ENCODE data around the gene KCND2. TPM values are rescaled to one million over a fixed set of nuclear protein-coding genes. Genes with fewer than 3 reads are reported as not detected.

Gene KCND2
- total RNA-seq, 1 donor from 2014 or later, result not detected

DNA sequence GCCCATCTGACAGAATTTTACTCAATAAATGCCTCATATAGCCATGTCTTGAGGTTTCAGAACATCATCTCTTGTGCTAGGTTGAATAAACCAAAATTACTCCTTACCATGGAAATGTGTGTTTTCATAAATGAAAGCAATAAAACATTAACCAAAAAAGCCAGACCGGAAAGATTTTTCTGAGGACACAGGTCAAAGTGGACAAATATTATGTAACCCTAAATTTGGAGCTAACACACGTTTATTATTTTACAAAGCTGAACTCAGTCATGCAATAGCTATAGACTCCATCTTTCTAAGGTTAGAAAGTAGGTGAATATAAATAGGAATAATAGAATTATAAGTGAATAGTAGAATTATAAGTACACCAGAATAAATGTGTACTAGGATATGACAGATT lies 315.9 kb downstream of the KCND2 start:
- Mint-ChIP-seq H3K9me3 (no peaks in the 10 kb centered on the region), H3K27me3 (ENCODE audit: low read depth) (no peaks in the 10 kb centered on the region), H3K4me1 (ENCODE audit: low read depth) (no peaks in the 10 kb centered on the region), H3K36me3 (ENCODE audit: low read depth) (no peaks in the 10 kb centered on the region), H3K27ac (no peak overlapping the region), H3K4me3 (ENCODE audit: low read depth) (no peak overlapping the region)
- intact Hi-C loops (cut with micrococcal nuclease), result no loop called here
- no peak for DNase-seq (ENCODE audit: low spot score)

DNA sequence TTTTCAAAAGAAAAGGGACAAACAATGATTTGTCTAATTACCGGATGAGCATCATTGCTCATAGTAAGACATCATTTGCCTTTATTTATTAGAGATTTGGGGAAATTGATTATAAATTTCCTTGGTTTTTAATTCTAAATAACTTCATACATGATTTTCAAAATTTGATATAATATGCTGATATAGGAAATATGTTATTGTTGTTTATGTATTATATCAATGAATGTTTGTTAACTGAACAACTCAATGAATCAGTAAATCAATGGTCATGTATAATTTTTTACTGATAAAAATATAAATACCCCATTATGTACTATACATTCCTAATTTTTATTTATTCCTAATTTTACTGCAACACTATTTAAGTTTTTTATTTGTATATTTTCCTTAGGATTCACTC lies 327.6 kb downstream of the KCND2 start:
- intact Hi-C loops (cut with micrococcal nuclease), result no loop called here
- Mint-ChIP-seq H3K9me3 (no peaks in the 10 kb centered on the region), H3K36me3 (ENCODE audit: low read depth) (no peaks in the 10 kb centered on the region), H3K27ac (no peak overlapping the region), H3K4me3 (ENCODE audit: low read depth) (no peak overlapping the region), H3K4me1 (ENCODE audit: low read depth) (no peaks in the 10 kb centered on the region), H3K27me3 (ENCODE audit: low read depth) (no peaks in the 10 kb centered on the region)
- no peak for DNase-seq (ENCODE audit: low spot score)

DNA sequence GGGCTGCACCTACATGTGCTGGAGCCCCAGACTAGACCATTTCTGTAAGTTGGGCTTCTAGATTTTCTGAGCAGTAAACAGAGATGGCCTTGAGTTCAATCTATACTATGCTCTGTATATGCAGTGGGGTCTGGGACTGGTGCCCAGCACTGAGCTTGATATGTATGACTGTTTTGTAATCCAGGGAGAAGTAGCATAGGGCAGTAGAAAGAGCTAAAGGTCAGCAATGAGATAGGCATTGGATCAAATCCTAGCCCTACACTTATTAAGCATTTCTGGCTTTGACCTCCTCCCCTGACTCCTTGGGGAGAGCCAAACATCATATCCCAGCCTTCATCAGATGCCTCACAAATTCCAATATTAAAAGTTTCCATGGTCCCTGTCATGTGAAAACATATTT lies 330.4 kb downstream of the KCND2 start:
- Mint-ChIP-seq H3K9me3 (no peaks in the 10 kb centered on the region), H3K36me3 (ENCODE audit: low read depth) (no peaks in the 10 kb centered on the region), H3K27me3 (ENCODE audit: low read depth) (no peaks in the 10 kb centered on the region), H3K4me3 (ENCODE audit: low read depth) (no peak overlapping the region), H3K27ac (no peak overlapping the region), H3K4me1 (ENCODE audit: low read depth) (no peaks in the 10 kb centered on the region)
- DNase-seq (ENCODE audit: low spot score), result no peak
- intact Hi-C loops (cut with micrococcal nuclease), result no loop called here

DNA sequence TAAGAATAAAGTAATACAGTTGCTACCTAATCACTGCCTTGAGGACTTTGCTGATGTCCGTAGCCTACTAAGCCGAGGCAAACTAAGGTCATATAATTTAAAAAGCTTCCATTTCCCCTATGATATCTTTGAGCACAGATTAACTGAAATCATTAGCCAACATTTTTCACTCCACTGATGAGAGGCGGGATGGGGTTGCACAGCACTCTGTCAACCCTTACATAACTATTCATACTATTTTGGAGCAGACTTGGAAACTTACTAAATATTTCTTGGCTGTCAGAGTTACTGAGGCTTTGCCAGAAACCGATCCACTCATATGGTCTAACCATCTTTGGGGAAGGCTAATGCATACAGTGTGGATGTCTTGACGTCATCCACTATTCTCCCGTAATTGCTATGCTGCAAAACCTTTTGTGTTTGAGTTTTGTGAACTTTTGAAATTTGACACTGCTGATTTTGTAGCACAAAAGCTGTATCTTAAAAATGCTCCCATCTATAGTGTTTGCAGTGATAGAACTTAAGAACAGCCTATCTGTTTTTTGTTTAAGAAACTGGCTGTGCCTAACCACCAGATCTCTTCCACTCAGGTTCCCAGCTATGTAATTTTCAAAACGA lies 336.3 kb downstream of the KCND2 start:
- Mint-ChIP-seq H3K27me3 (ENCODE audit: low read depth) (no peaks in the 10 kb centered on the region), H3K4me3 (ENCODE audit: low read depth) (no peak overlapping the region), H3K27ac (no peak overlapping the region), H3K9me3 (no peaks in the 10 kb centered on the region), H3K4me1 (ENCODE audit: low read depth) (no peaks in the 10 kb centered on the region), H3K36me3 (ENCODE audit: low read depth) (no peaks in the 10 kb centered on the region)
- no peak for DNase-seq (ENCODE audit: low spot score)
- intact Hi-C loops (cut with micrococcal nuclease), result no loop called here

DNA sequence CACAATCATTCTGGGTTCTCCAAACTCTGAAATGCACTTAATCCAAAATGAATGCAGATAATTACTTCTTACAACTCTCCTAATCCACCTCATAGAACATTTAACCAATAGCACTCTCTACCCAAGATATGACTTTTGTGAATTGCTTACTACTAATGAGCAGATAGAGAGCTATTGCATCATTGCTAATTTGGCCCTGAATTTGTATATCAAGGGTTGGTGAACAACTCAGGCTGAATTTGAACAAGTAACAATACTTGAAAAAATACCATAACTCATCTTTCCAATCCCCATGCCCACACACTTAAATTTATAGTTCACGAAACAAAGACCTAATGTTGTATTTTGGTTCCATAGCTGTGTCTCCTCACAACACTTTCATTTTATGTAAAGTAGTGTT lies 339.0 kb downstream of the KCND2 start:
- no peak for DNase-seq (ENCODE audit: low spot score)
- Mint-ChIP-seq H3K4me3 (ENCODE audit: low read depth) (no peak overlapping the region), H3K27ac (no peak overlapping the region), H3K27me3 (ENCODE audit: low read depth) (no peaks in the 10 kb centered on the region), H3K4me1 (ENCODE audit: low read depth) (no peaks in the 10 kb centered on the region), H3K9me3 (no peaks in the 10 kb centered on the region), H3K36me3 (ENCODE audit: low read depth) (no peaks in the 10 kb centered on the region)
- intact Hi-C loops (cut with micrococcal nuclease), result no loop called here

DNA sequence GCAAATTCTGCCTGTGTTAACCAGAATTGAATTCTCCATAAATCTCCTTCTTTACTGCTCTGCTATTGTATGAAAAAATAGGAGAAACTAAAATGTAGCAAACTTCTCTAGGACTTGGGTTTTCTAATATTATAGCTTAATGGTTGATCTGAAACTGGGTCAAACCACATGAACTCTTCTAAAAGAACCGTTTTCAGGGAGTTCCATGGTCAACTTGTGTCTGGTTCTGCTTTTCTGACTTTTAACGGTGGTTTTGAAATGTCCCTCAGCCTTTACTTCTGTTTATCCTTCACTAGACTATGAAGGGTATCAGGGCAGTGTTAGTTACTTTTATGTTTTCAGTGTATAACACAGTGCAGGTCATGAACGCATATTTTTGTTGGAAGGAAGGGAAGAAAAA lies 342.7 kb downstream of the KCND2 start:
- no peak overlapping the region for H3K27ac Mint-ChIP-seq
- H3K4me3 Mint-ChIP-seq (ENCODE audit: low read depth), result no peak overlapping the region
- no peaks in the 10 kb centered on the region for H3K4me1 Mint-ChIP-seq (ENCODE audit: low read depth)
- no peaks in the 10 kb centered on the region for H3K36me3 Mint-ChIP-seq (ENCODE audit: low read depth)
- intact Hi-C loops (cut with micrococcal nuclease), result no loop called here
- H3K27me3 Mint-ChIP-seq (ENCODE audit: low read depth), result no peaks in the 10 kb centered on the region
- no peaks in the 10 kb centered on the region for H3K9me3 Mint-ChIP-seq
- DNase-seq (ENCODE audit: low spot score), result no peak

DNA sequence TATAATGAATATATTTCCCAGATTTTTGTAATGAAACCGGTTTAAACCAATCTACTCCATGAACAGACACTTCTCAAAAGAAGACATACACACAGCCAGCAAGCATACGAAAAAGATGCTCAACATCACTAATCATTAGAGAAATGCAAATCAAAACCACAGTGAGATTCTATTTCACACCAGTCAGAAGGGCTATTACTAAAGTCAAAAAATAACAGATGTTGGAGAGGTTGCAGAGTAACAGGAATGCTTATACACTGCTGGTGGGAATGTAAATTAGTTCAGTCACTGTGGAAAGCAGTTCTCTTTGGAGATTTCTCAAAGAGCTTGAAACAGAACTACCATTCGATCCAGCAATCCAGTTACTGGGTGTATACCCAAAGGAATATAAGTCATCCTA lies 344.3 kb downstream of the KCND2 start:
- no peaks in the 10 kb centered on the region for H3K9me3 Mint-ChIP-seq
- intact Hi-C loops (cut with micrococcal nuclease), result no loop called here
- no peak for DNase-seq (ENCODE audit: low spot score)
- no peaks in the 10 kb centered on the region for H3K4me1 Mint-ChIP-seq (ENCODE audit: low read depth)
- no peak overlapping the region for H3K4me3 Mint-ChIP-seq (ENCODE audit: low read depth)
- no peaks in the 10 kb centered on the region for H3K27me3 Mint-ChIP-seq (ENCODE audit: low read depth)
- H3K36me3 Mint-ChIP-seq (ENCODE audit: low read depth), result no peaks in the 10 kb centered on the region
- H3K27ac Mint-ChIP-seq, result no peak overlapping the region

DNA sequence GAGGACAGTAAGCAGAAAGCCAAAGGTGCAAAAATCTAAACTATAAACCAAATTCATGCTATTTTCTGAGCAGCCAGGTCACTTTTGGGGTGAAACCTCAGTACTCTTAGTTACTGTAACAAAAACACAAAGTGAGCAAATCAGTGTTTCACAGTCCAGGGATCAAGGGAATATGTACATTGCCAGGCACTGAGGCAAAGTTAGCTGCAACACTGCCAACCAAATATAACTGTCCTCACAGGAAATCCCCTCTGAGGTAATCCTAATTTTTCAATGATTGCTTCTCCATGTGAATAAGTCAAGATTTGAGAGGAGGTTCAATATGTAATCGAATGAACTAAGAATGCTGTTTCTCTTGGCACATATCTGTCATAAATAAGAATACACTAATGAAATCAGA lies 355.3 kb downstream of the KCND2 start:
- no peaks in the 10 kb centered on the region for H3K27me3 Mint-ChIP-seq (ENCODE audit: low read depth)
- H3K27ac Mint-ChIP-seq, result no peak overlapping the region

DNA sequence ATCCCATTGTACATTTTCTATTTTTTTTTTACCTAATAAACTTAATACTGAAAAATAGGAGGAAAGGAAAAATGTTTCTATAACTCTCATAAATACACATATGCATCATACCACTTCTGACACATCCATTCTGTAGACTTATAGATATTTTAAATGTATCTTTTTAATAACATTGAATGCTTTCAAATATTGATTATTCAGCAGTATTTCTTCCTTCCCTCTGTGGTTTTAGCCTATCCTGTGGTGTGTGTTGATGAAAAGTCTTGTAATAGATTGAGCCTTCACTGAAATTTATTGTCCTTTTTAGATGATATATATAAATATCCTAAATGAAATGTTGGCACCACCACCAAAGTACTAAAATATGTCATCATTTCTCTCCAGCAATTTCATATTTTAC lies 366.9 kb downstream of the KCND2 start:
- Mint-ChIP-seq H3K4me1 (ENCODE audit: low read depth) (no peaks in the 10 kb centered on the region), H3K36me3 (ENCODE audit: low read depth) (no peaks in the 10 kb centered on the region), H3K4me3 (ENCODE audit: low read depth) (no peak overlapping the region), H3K27me3 (ENCODE audit: low read depth) (no peaks in the 10 kb centered on the region), H3K27ac (no peak overlapping the region), H3K9me3 (no peaks in the 10 kb centered on the region)
- DNase-seq (ENCODE audit: low spot score), result no peak
- intact Hi-C loops (cut with micrococcal nuclease), result no loop called here

More for the DNA sequence above, 355.3 kb downstream of the KCND2 start:
- no peak for DNase-seq (ENCODE audit: low spot score)
- no peaks in the 10 kb centered on the region for H3K4me1 Mint-ChIP-seq (ENCODE audit: low read depth)
- H3K9me3 Mint-ChIP-seq, result no peaks in the 10 kb centered on the region
- H3K36me3 Mint-ChIP-seq (ENCODE audit: low read depth), result no peaks in the 10 kb centered on the region
- H3K4me3 Mint-ChIP-seq (ENCODE audit: low read depth), result no peak overlapping the region
- intact Hi-C loops (cut with micrococcal nuclease), result no loop called here

DNA sequence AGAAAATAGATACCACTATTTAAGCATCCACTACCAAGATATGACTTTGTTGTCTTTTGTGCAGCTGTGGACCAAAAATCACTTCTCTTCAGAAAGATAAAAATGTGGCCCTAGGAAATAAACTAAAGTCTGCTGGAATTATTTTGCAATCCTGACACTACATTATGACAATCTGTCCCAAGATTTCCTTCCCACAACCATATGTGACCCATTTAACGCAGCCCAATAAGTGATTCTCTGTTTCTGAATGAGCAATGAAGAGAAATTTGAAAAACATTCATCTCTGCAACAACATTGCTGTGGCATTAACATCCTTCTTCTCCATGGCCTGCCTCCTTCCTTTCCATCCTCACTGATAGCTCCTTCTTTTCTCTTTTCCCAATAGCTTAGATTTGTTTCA lies 373.0 kb downstream of the KCND2 start:
- no peak overlapping the region for H3K4me3 Mint-ChIP-seq (ENCODE audit: low read depth)
- no peak for DNase-seq (ENCODE audit: low spot score)
- H3K27ac Mint-ChIP-seq, result no peak overlapping the region

DNA sequence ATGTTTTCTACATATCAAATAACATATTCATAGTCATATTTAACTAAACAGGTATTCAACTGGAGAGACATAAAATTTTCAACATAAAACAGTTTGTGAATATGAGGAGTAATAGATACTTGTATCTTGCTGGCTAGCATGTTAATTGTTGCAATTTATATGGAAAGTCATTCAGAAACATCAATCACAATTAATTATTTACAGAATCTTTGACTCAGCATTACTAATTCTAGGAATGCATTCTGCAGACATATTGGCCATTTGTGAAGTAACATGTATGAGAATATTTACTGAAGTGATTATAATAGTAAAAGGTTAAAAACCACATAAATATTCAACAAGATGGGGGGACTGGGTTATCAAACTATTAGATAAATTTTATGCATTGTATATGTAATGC lies 381.3 kb downstream of the KCND2 start:
- Mint-ChIP-seq H3K4me1 (ENCODE audit: low read depth) (no peaks in the 10 kb centered on the region), H3K4me3 (ENCODE audit: low read depth) (no peak overlapping the region), H3K36me3 (ENCODE audit: low read depth) (no peaks in the 10 kb centered on the region), H3K9me3 (no peaks in the 10 kb centered on the region), H3K27ac (no peak overlapping the region), H3K27me3 (ENCODE audit: low read depth) (no peaks in the 10 kb centered on the region)
- no peak for DNase-seq (ENCODE audit: low spot score)
- intact Hi-C loops (cut with micrococcal nuclease), result no loop called here

More for the DNA sequence above, 373.0 kb downstream of the KCND2 start:
- intact Hi-C loops (cut with micrococcal nuclease), result no loop called here
- peaks cover 4% of the 10 kb centered on the region for H3K9me3 Mint-ChIP-seq
- H3K4me1 Mint-ChIP-seq (ENCODE audit: low read depth), result no peaks in the 10 kb centered on the region
- H3K27me3 Mint-ChIP-seq (ENCODE audit: low read depth), result no peaks in the 10 kb centered on the region
- H3K36me3 Mint-ChIP-seq (ENCODE audit: low read depth), result no peaks in the 10 kb centered on the region

DNA sequence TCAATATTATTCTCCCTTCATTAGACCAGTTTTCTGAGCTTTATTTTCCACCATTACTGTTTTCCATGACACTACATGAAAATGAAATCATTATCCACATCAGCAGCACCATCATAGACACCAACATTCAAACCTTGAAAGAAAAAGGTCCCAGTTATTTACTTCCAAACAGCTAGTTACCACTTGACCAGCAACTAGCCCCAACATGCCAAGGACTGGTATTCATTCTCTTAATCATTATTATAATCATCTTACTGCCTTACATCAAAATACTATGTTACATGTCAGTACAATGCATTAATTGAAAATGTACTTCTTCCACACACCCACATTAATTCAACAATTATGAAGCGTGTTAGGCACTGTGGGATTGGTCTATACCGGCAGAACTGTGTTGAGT lies 385.5 kb downstream of the KCND2 start:
- H3K4me1 Mint-ChIP-seq (ENCODE audit: low read depth), result no peaks in the 10 kb centered on the region
- no peak for DNase-seq (ENCODE audit: low spot score)
- H3K4me3 Mint-ChIP-seq (ENCODE audit: low read depth), result no peak overlapping the region
- H3K27ac Mint-ChIP-seq, result no peak overlapping the region
- H3K36me3 Mint-ChIP-seq (ENCODE audit: low read depth), result no peaks in the 10 kb centered on the region
- no peaks in the 10 kb centered on the region for H3K27me3 Mint-ChIP-seq (ENCODE audit: low read depth)
- intact Hi-C loops (cut with micrococcal nuclease), result no loop called here
- no peaks in the 10 kb centered on the region for H3K9me3 Mint-ChIP-seq

DNA sequence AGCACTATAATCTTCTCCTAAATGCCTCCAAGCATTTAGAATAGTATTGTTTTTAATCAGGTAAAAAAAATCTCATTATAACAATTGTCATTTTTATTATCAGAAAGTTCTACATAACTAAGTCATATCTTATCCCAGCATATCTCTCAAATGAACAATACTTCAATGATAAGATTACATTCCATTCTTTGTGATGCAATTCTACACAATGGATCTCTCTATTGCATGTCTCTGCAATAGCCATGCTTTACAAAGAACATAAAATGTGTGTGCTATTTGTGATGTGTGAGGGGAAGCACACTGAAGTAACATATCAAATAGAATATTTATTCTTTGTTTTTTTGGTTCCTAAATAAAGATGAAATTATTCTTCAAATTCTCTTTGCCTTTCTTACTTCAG lies 389.3 kb downstream of the KCND2 start:
- no peaks in the 10 kb centered on the region for H3K27me3 Mint-ChIP-seq (ENCODE audit: low read depth)
- no peak for DNase-seq (ENCODE audit: low spot score)
- H3K36me3 Mint-ChIP-seq (ENCODE audit: low read depth), result no peaks in the 10 kb centered on the region
- H3K9me3 Mint-ChIP-seq, result no peaks in the 10 kb centered on the region
- H3K4me1 Mint-ChIP-seq (ENCODE audit: low read depth), result no peaks in the 10 kb centered on the region
- intact Hi-C loops (cut with micrococcal nuclease), result no loop called here
- H3K27ac Mint-ChIP-seq, result no peak overlapping the region
- H3K4me3 Mint-ChIP-seq (ENCODE audit: low read depth), result no peak overlapping the region

DNA sequence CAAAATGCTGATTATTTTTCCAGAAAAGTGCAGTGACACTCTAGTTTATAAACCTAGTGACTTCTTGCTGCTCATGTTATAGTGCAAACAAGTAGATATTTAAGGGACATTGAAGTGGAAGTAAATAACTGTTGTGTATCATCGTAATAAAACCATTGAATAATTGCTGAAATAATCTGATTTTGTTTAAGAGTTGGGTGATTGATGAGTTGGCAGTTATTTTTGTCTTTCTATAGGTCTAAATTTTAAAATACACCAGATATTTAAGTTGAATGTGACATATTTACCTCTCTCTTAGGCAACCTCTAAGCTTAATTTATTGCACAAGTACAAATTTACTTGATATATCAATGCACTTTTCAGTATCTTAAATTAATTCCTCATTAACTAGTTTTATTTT lies 392.1 kb downstream of the KCND2 start:
- intact Hi-C loops (cut with micrococcal nuclease), result no loop called here

More for the DNA sequence above, 392.1 kb downstream of the KCND2 start:
- Mint-ChIP-seq H3K4me1 (ENCODE audit: low read depth) (no peaks in the 10 kb centered on the region), H3K9me3 (no peaks in the 10 kb centered on the region), H3K4me3 (ENCODE audit: low read depth) (no peak overlapping the region), H3K27me3 (ENCODE audit: low read depth) (no peaks in the 10 kb centered on the region), H3K27ac (no peak overlapping the region), H3K36me3 (ENCODE audit: low read depth) (no peaks in the 10 kb centered on the region)
- no peak for DNase-seq (ENCODE audit: low spot score)
